GM10847 (cell line): ENCODE measurements around the gene ZNF283.

Experiments used
- POLR2A ChIP-seq: IDR thresholded peaks from 2 replicates; pipeline ENCODE4 v1.6.1; 2011; ENCODE audit not compliant: insufficient read length; ENCODE audit errors: extremely low read depth

ZNF283 gene

GRCh38 chr19:43790587-43790986, 36.5 kb upstream of the ZNF283 start:
- TF ChIP-seq POLR2A, result no peak

DNA sequence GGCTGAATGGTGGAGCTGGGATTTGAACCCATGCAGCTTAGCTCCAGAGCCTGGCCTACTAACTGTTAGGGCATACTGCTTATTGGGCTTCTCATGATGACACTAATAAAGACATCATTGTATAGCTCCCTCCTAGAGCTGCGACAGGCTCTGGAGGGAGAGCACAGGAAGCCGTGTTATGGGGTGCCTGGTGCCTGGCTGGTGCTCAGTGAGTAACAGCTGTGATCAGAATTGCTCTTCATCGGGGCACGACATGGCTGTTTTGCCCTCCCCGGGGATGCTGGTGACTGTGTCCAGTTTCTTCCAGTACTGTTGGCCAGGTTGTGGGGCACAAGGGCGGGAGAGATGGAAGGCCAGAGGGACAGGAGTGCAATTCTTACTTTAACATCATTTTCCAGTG, 30.0 kb upstream of the ZNF283 start:
- TF ChIP-seq POLR2A, result no peak

DNA sequence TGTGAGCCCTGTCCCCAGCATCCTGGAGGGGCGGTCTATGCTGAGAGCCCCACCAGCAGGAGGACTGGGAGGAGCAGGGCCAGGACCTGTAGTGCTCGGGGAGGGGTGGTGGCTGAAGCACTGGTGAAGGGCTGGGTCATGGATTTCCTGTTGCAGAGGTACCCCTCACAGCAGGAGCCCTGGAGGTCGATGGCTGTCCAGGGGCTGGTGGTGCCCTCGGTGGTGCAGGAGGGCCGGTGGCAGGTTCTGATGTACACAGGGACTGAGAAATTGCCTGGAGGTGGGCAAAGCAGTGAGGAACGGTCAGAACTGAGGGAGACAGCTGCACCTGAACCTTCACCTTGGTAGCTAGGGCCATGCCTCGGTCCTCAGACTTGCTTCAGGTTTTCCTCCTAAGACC, 29.6 kb upstream of the ZNF283 start:
- no peak for TF ChIP-seq POLR2A

GRCh38 chr19:43798026-43798545, 29.0 kb upstream of the ZNF283 start:
- TF ChIP-seq POLR2A, result no peak

DNA sequence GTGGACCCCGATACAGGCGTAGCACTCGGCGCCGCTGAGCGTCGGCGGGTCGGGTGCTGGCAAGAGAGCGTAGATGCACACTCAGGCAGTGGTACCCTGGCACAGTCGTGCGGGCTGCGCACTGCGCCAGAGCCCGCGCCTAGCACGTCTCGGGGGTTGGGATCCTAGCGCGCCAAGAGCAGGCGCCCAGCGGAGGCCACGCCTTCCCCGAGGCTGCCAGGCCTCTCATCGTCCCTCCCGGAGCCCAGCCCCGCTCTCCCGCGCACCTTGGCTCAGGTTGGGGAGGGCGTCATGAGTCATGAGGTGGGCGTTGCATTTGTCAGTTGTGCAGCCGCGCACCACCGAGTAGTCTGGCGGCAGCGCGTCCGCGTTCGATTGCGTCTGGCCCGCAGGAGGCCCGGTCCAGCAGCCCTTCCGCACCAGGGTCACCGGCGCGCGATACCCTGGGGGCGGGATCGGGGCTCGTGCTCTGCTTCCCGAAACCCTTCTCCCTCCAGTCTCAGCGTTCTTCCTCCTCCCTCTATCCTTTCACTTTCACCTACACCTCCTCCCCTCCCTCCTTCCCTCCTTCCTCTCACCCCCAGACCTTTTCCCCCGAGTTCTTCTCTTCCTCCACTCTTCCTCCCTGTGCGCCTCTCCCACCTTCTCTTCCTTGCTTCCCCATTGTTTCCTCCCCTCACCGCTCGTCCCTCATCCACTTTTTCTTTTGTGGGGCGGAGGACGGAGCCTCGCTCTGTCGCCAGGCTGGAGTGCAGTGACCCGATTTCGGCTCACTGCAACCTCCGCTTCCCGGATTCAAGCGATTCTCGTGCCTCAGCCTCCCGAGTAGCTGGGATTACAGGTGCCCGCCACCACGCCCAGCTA, 28.3 kb upstream of the ZNF283 start:
- no peak for TF ChIP-seq POLR2A

DNA sequence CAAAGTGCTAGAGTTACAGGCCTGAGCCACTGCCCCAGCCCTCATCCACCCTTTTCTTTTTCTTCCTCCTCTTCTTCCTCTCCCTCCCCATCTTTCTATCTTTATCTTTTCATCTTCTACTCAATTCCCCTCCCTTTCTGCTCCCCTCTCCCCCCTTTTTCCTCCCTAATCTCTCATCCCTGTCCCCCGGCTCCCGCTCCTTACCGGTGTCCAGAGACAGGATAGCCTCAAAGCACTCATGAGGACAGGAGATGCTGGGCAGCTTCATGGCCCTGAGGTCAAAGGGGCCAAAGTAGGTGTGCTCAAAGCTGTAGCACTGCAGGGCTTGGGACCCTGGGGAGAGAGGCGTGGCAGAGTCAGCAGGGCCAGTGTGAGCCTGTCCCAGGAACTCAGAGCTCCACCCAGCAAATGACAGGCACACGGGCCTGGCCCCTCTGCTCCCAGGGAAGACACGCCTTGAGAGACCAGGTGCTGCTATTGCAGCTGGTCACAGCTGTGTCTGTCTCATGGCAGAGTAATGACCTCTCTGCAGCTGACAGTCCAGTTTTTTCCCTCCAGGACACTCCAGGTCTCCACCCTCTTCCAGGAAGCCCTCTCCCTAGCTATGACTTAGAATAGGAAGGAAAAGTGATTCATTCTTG, 27.5 kb upstream of the ZNF283 start:
- TF ChIP-seq POLR2A, result no peak

DNA sequence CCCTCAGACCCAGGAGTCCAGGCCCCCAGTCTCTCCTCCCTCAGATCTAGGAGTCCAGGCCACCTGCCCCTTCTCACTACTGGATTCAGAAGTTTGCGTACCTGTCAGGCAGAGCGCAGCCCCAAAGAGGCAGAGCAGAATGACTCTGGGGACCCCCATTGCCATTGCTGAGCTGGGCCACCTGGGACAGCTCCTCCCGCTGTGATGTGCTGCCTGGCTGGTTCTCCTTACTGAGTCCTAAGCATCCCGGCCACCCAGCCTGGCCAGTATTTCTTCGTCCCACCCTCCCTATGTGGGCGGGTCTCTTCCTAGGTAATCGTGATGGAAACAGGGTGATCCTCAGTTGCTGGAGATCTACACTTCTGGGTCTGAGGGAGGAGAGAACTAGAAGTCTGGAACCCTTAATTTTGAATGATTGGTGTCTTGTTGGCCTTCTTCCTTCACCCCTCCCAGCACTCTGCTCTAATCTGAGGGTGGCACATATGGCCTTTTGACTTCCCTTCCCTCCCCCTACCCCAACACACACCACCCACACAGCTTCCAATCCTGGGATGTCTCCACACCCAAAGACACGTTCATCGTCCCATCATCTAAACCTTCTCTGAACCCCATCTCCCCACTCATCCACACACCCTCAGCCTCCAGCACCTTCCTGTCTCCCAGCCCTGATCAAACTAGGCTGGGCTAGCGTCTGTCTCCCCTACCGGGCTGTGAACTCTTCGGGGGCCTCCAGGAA, 24.7 kb upstream of the ZNF283 start, which contains the start of gene LYPD5:
Gene LYPD5 (minus strand): TSS at position 232 of the 736 bp plus-strand sequence. CDS start 67 bp downstream, at position 165.
- no peak for TF ChIP-seq POLR2A

DNA sequence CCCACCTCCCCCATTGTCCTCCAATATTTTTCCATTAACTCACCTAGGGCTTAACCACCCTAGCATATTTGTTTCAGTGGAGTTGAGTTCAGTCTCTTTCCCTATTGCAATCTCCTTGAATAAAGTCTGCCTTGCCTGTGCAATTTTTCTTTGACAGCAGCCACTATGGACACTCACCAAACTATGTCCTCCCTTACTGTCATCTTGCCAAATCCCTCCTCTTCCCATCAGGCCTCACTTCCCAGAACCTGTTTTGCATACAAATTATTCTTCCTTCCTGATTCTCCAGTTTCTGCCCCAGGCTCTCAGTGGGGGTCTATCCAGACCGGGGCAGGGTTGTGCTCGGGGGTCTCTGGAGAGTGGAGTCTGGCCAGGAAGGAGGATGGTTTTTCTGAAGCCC, 22.7 kb upstream of the ZNF283 start:
- TF ChIP-seq POLR2A, result no peak

DNA sequence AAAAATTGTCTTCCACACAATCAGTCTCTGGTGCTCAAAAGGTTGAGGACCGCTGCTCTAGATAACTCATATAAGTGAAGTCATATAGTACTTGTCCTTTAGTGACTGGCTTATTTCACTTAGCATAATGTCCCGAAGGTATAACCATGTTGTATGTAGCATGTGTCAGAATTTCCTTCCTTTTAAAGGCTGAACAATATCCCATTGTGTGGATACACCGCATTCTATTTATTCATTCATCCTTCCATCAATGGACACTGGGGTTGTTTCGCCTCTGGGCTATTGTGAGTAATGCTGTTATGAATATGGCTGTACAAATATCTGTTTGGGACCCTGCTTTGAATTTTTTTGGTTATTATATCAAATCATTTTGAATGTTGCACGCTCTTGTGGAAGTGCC, 20.3 kb upstream of the ZNF283 start:
- no peak for TF ChIP-seq POLR2A

DNA sequence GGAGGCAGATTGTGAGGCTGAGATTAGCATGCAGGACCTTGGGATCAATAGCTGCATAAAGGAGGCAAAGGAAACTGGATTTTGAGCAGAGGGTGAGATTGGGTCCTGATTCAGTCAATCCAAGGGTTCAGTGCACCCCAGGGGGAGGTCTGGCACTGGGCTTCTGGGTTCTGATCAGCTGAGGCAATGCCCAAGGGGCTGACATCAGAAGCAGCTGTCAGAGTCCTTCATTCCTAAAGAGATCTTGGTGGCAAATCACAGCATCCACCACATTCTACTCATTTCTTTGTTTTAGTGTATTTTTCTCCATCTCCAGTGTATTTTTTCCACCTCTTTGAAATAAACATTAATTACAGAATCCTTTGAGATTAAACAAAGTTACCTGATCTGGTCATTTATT, 19.5 kb upstream of the ZNF283 start:
- TF ChIP-seq POLR2A, result no peak

DNA sequence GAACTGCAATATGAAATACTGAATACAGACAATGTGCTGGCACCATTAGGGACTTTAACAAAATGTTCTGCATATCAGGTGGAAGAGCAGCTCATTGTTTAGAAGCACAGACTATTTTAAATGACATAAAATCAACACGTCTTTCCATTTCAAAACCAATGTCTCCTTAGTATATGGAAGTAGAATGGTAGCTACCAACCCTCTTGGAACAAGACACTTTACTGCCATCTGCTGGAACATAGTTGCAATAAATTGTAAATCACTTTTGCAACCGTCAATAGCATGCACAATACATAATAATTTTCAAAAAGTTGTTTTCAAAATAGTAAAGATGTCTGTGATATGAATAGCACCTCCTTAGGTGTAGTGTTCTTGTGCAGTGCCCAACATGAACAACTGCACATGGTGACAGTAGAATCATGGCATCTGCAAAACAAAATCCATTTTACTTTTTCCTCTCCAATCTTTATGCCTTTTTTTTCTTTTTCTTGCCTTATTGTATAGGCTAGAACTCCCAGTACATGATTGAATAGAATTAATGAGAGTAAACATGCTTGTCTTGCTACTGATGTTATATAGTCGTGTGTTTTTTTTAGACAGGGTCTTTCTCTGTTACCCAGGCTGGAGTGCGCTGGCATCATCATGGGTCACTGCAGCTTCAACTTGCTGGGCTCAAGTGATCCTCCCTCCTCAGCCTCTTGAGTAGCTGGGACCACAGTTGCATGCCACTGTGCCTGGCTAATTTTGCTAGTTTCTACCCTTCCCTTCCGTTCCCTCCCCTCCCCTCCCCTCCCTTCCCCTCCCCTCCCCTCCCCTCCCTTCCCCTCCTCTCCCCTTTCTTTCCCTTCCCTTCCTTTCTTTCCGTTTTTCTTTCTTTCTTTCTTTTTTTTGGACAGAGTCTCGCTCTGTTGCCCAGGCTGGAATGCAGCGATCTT, 17.1 kb upstream of the ZNF283 start:
- no peak for TF ChIP-seq POLR2A

DNA sequence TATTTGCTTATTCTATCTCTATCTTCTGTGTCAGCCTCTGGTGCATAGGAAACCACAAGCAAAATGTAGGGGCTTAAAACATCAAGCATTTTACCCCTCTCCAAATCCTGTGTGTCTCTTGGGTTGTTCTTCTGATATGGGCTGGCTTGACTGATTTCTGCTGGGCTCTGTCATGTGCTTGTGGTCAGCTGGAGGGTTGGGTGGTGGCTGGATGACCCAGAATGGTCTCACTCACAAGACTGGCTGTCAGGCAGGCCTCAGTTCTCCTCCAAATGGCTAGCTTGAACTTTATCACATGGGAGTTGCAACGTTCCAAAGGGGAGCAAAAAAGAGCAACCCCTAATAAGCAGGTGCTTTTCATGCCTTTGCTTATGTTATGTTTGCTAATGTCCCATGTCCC, 15.3 kb upstream of the ZNF283 start:
- TF ChIP-seq POLR2A, result no peak

DNA sequence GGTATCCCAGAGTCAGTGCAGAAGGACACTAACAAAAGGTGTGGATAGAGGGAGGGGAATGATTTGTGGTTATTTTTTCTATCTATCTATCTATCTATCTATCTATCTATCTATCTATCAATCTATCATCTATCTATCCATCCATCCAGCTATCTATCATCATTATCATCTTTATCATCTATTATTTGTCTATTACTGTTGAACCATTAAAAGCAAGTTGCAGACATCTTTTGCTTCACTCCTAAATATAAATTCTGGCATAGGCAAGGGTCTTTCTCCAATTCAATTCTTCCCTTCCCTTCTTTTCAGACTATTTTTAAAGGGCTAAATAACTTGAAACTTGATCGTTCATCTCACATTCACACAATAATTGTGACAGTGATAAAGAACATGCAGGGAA, 14.9 kb upstream of the ZNF283 start:
- TF ChIP-seq POLR2A, result no peak

- TF ChIP-seq POLR2A, result no peak
Observed at GRCh38 chr19:43812688-43813087, 14.4 kb upstream of the ZNF283 start.

DNA sequence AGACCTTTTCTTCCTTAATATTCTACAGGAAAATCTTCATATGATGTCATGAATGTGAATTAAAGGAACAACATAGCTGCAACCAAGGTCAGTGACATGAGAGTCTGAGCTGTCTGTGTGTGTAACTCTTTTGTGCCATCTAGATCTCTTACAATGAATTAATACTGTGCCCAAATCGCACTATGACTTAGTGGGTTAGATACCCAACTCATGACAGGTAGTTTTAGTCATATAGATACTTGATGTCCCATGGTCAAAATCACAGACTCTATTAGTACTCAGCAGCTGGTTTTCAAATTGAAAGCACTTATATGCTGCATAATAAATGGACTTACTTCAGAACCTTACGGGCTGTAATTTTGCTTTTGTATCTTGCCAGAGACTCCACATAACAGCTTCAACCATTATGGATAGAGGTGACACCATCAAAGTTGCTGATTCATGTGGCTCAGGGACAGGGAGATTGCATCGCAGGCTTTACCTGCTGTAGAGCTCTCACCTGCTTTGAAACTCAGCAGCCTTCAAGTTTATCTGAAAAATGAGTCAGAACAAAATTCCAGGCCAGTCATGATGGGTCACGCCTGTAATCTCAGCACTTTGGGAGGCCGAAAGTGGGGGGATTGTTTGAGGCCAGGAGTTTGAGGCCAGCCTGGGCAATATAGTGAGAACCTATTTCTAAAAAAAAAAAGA, 12.3 kb upstream of the ZNF283 start:
- no peak for TF ChIP-seq POLR2A

DNA sequence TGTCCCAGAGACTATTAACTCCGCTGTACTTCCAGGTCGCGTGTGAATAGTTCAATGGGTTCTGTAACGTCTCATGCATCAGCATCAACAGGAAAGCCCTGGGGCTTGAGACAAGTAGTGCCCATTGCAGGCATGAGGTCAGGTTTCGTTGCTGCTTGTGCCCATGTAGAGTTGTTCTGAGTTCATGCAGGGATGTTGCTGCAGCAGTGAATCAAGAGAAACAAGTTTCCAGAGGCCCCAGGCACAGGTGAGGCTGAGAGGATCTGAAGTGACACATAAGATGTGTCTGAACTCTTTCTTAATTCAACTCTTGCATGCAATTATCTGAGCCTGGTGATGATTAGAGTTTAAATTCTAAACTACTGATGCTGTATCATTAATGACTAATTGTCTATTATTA, 8.6 kb upstream of the ZNF283 start:
- no peak for TF ChIP-seq POLR2A
